ENCODE results near the gene NKX6-1. TPM values are rescaled to one million over a fixed set of nuclear protein-coding genes. Genes with fewer than 3 reads are reported as not detected.

Gene NKX6-1
- total RNA-seq, 1 experiment from 2014 or later, result 1.1 TPM

- POLR2A ChIA-PET, result no interaction called here
- Histone ChIP-seq H3K4me3 (ENCODE audit: low read depth in 2 of 2, low read length in 2 of 2) (no peak overlapping the region), H3K4me1 (ENCODE audit: control insufficient read depth, insufficient read depth, low read length) (no peaks in the 10 kb centered on the region), H3K27me3 (ENCODE audit: control insufficient read depth, insufficient read depth, low read length) (no peaks in the 10 kb centered on the region; the same call in 1 of the 2 replicates), H3K36me3 (ENCODE audit: control insufficient read depth, insufficient read depth, low read length) (no peaks in the 10 kb centered on the region), H3K27ac (ENCODE audit: low read length) (no peak overlapping the region), H3K9me3 (ENCODE audit: control insufficient read depth, insufficient read depth, low read depth, low read length) (no peaks in the 10 kb centered on the region)
- CTCF ChIA-PET, result no interaction called here
- intact Hi-C loops (cut with micrococcal nuclease; ENCODE audit: unreplicated experiment), result no loop called here
- no TSS peak for BruUV-seq (replicated peaks)
- DNase-seq (ENCODE audit: low read depth, low spot score) (no peak), ATAC-seq (no peak)
- in situ Hi-C loops (cut with HindIII; ENCODE audit: low pct_unique_long_range_greater_than_20kb, low sequenced_read_pairs), result no loop called here
- no peak for TF ChIP-seq SIN3A (IDR thresholded peaks at IDR 0.05; ENCODE audit: borderline replicate concordance, insufficient read depth, low read depth, low read length)
Measured at GRCh38 chr4:84455697-84456096, 43.4 kb downstream of the NKX6-1 start.

- DNase-seq (ENCODE audit: low read depth, low spot score), result no peak
- no peaks in the 10 kb centered on the region for H3K27me3 ChIP-seq (ENCODE audit: control insufficient read depth, insufficient read depth, low read length)
- no peak overlapping the region for H3K4me3 ChIP-seq (ENCODE audit: low read depth in 2 of 2, low read length in 2 of 2)
- ChIA-PET CTCF (interaction anchor here (0.9 kb wide), 1 partner anchor 596 kb away, joined by 4 read pairs; no protein-coding TSS in a partner anchor), POLR2A (no interaction called here)
- no peaks in the 10 kb centered on the region for H3K36me3 ChIP-seq (ENCODE audit: control insufficient read depth, insufficient read depth, low read length)
- H3K9me3 ChIP-seq (ENCODE audit: control insufficient read depth, insufficient read depth, low read depth, low read length), result no peaks in the 10 kb centered on the region
- intact Hi-C loops (cut with micrococcal nuclease; ENCODE audit: unreplicated experiment) (no loop called here), in situ Hi-C loops (cut with HindIII; ENCODE audit: low pct_unique_long_range_greater_than_20kb, low sequenced_read_pairs) (no loop called here)
- BruUV-seq (replicated peaks), result no TSS peak
- H3K4me1 ChIP-seq (ENCODE audit: control insufficient read depth, insufficient read depth, low read length), result no peaks in the 10 kb centered on the region
- H3K27ac ChIP-seq (ENCODE audit: low read length), result no peak overlapping the region
- no peak for TF ChIP-seq REST (IDR thresholded peaks at IDR 0.05; ENCODE audit: insufficient read depth in 1 of 2, low read depth in 2 of 2, low read length in 1 of 2)
- peak; percentile 53; the same call in 1 of the 2 replicates for TF ChIP-seq CTCF (IDR thresholded peaks at IDR 0.05)
- ATAC-seq, result no peak
Measured at GRCh38 chr4:84451546-84451945, 47.5 kb downstream of the NKX6-1 start.

GRCh38 chr4:84443523-84443922 lies 55.6 kb downstream of the NKX6-1 start:
- POLR2A ChIA-PET, result no interaction called here
- H3K4me1 ChIP-seq (ENCODE audit: control insufficient read depth, insufficient read depth, low read length), result no peaks in the 10 kb centered on the region

More at GRCh38 chr4:84443523-84443922, 55.6 kb downstream of the NKX6-1 start:
- no peaks in the 10 kb centered on the region for H3K36me3 ChIP-seq (ENCODE audit: control insufficient read depth, insufficient read depth, low read length)
- TF ChIP-seq CTCF (IDR thresholded peaks at IDR 0.05) (no peak), POLR2AphosphoS5 (IDR thresholded peaks at IDR 0.05; ENCODE audit: low read depth, low read length) (no peak), REST (IDR thresholded peaks at IDR 0.05; ENCODE audit: insufficient read depth in 1 of 2, low read depth in 2 of 2, low read length in 1 of 2) (no peak), TCF7L2 (IDR thresholded peaks at IDR 0.05; ENCODE audit: low read depth, low read length) (no peak), SIN3A (IDR thresholded peaks at IDR 0.05; ENCODE audit: borderline replicate concordance, insufficient read depth, low read depth, low read length) (no peak)
- DNase-seq (ENCODE audit: low read depth, low spot score) (no peak), ATAC-seq (no peak)
- CTCF ChIA-PET, result no interaction called here
- in situ Hi-C loops (cut with HindIII; ENCODE audit: low pct_unique_long_range_greater_than_20kb, low sequenced_read_pairs) (no loop called here), intact Hi-C loops (cut with micrococcal nuclease; ENCODE audit: unreplicated experiment) (no loop called here)
- no peak overlapping the region for H3K27ac ChIP-seq (ENCODE audit: low read length)
- no peaks in the 10 kb centered on the region for H3K9me3 ChIP-seq (ENCODE audit: control insufficient read depth, insufficient read depth, low read depth, low read length)
- BruUV-seq (replicated peaks), result no TSS peak
- H3K27me3 ChIP-seq (ENCODE audit: control insufficient read depth, insufficient read depth, low read length), result peaks cover 9% of the 10 kb centered on the region
- no peak overlapping the region for H3K4me3 ChIP-seq (ENCODE audit: low read depth in 2 of 2, low read length in 2 of 2)

All from Panc1 (cell line).